ENCODE measurements around the gene EIF6. TPM values are rescaled to one million over a fixed set of nuclear protein-coding genes. Genes with fewer than 3 reads are reported as not detected.

Gene EIF6
- total and polyA plus RNA-seq, 2 donors (not counting 3 experiments of a cell fraction or from before 2014, with no cell fraction given) = 153 to 286 TPM

GRCh38 chr20:35277531-35278395 lies 6.8 kb downstream of the EIF6 start, which contains the start of gene MMP24OS:
TSS of gene MMP24OS (minus strand) at chr20:35278122. CDS start at chr20:35277929, 193 bp downstream.
- no peak for TF ChIP-seq EZH2 (IDR thresholded peaks at IDR 0.05; ENCODE audit: borderline replicate concordance, low read depth, low read length, severe bottlenecking)
- TF ChIP-seq GATA2 (IDR thresholded peaks at IDR 0.05; ENCODE audit: insufficient read depth, insufficient read length, low read depth, low read length) = no peak
- peak; percentile 93 for TF ChIP-seq POLR2A (IDR thresholded peaks at IDR 0.05; ENCODE audit: low read depth, low read length)
- TF ChIP-seq JUN (IDR thresholded peaks at IDR 0.05; ENCODE audit: borderline replicate concordance, insufficient read depth, insufficient read length, low read depth) = no peak
- TF ChIP-seq POLR2AphosphoS5 (IDR thresholded peaks at IDR 0.05; ENCODE audit: insufficient read depth, low read depth, low read length) = peak; percentile 98
- peak in 1 of 2 donors; percentile 31 for TF ChIP-seq CTCF (IDR thresholded peaks at IDR 0.05; ENCODE audit: extremely low read depth in 1 of 2, insufficient read depth in 1 of 2, low read depth in 1 of 2, low read length in 2 of 2)
- TF ChIP-seq FOS (IDR thresholded peaks at IDR 0.05; ENCODE audit: borderline replicate concordance, insufficient read depth, low read length) = no peak
- TF ChIP-seq, protein P1, sequence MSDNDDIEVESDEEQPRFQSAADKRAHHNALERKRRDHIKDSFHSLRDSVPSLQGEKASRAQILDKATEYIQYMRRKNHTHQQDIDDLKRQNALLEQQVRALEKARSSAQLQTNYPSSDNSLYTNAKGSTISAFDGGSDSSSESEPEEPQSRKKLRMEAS (IDR thresholded peaks at IDR 0.05; ENCODE audit: insufficient read depth, insufficient read length) = no peak
- TF ChIP-seq MYC (IDR thresholded peaks at IDR 0.05; ENCODE audit: low read depth, low read length) = no peak
- Histone ChIP-seq H3K27ac (ENCODE audit: insufficient read depth, low read depth, low read length) (peak within 1 kb of the TSS; percentile 89), H3K36me3 (ENCODE audit: control insufficient read depth in 2 of 2, extremely low read depth in 1 of 2, insufficient read depth in 2 of 2, low read length in 2 of 2) (peaks cover 18 to 25% of the 10 kb centered on the region in 2 experiments), H3K27me3 (ENCODE audit: control insufficient read depth in 2 of 2, insufficient read depth in 2 of 2, low read length in 2 of 2) (no peaks in the 10 kb centered on the region), H3K4me1 (ENCODE audit: control insufficient read depth, extremely low read depth, insufficient read depth, low read length) (peaks cover 7% of the 10 kb centered on the region), H3K4me3 (replicated peaks in 1 of 3; ENCODE audit: insufficient read depth in 1 of 3, low read depth in 1 of 3, low read length in 3 of 3) (peak within 1 kb of the TSS; percentile 43 to 80 (median 79)), H3K9me1 (replicated peaks; ENCODE audit: control insufficient read depth, extremely low read depth, insufficient read depth, low read length) (no peaks in the 10 kb centered on the region), H3K9me3 (replicated peaks; ENCODE audit: control insufficient read depth, insufficient read depth, low read length) (no peaks in the 10 kb centered on the region), H4K20me1 (replicated peaks; ENCODE audit: control insufficient read depth, extremely low read depth, insufficient read depth, low read length) (no peaks in the 10 kb centered on the region), H2AFZ (ENCODE audit: low read depth, low read length) (no peak within 1 kb of the TSS), H3K9ac (replicated peaks; ENCODE audit: extremely low read depth, insufficient read depth, low read length) (peak within 1 kb of the TSS; percentile 88), H3K79me2 (ENCODE audit: control insufficient read depth, insufficient read depth, low read length) (peaks cover 28% of the 10 kb centered on the region), H3K4me2 (ENCODE audit: insufficient read depth, low read length) (peak within 1 kb of the TSS; percentile 61)
- intact Hi-C loops (cut with micrococcal nuclease) (no loop called here), dilution Hi-C loops (cut with MboI; ENCODE audit: extremely low pct_ligation_motif_present, low sequenced_read_pairs) (no loop called here)
- no TSS peak for BruUV-seq (replicated peaks)
- peak; percentile 77 for DNase-seq (ENCODE audit: low read depth, low spot score)
- CTCF ChIA-PET = interaction anchor here (0.8 to 2.7 kb wide), 12 partner anchors 25 to 182 kb away, joined by 3 to 15 read pairs (median 5); no protein-coding TSS in a partner anchor
- POLR2A ChIA-PET = interaction anchor here (0.6 to 1.3 kb wide), 3 partner anchors 28 to 723 kb away, joined by 3 to 4 read pairs (median 3); no protein-coding TSS in a partner anchor
- FAIRE-seq = peak; percentile 94

Measured in endothelial cell of umbilical vein (primary cell).